ENCODE data around the gene ARHGDIB.

Gene ARHGDIB

DNA sequence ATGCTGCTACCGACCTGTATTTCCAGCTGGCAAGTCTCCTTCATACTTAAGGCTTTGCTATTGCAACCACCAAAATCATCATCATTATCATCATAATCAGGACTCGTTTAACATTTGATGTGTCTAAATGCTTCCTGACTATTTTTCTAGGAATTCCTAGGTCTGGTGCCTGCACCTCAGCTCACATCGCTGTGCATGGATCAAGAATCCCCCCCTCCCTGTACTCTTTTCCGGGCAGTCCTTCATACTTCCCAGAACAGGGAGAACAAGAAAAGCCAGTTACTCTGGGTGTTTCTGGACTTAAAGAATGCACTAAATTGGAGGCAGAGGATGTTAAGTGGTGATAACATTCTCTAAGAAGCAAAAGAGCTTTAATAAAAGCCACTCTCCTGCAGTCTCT, 32.5 kb downstream of the ARHGDIB start:
- TF ChIP-seq, protein P1, sequence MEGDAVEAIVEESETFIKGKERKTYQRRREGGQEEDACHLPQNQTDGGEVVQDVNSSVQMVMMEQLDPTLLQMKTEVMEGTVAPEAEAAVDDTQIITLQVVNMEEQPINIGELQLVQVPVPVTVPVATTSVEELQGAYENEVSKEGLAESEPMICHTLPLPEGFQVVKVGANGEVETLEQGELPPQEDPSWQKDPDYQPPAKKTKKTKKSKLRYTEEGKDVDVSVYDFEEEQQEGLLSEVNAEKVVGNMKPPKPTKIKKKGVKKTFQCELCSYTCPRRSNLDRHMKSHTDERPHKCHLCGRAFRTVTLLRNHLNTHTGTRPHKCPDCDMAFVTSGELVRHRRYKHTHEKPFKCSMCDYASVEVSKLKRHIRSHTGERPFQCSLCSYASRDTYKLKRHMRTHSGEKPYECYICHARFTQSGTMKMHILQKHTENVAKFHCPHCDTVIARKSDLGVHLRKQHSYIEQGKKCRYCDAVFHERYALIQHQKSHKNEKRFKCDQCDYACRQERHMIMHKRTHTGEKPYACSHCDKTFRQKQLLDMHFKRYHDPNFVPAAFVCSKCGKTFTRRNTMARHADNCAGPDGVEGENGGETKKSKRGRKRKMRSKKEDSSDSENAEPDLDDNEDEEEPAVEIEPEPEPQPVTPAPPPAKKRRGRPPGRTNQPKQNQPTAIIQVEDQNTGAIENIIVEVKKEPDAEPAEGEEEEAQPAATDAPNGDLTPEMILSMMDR (IDR thresholded peaks at IDR 0.05; ENCODE audit: control extremely low read depth, extremely low read depth, low read depth, missing control alignments) = no peak
- DNase-seq (ENCODE audit: extremely low spot score) = no peak
- POLR2A ChIA-PET = no interaction called here
- CTCF ChIA-PET = interaction anchor here (1.6 to 1.7 kb wide), 2 partner anchors 9 to 11 kb away, joined by 5 read pairs; no protein-coding TSS in a partner anchor

DNA sequence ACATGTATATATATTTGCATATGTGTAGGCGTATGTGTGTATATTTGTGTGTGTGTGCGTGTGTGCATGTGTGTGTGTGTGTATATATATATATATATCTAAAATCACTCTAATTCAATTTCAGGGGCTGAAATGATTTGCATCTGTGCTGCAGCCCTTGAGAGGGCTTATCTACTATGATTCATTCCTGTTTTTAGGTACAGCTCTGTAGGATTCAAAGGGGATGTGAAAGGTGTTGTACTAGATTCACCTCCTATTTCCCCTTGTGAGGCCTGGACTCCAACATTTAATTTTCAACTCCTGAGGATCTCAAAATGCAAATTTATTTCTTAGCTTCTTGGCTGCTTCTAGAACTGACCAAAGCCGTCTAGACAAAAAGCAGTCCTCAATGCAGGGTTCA, 34.1 kb downstream of the ARHGDIB start:
- ChIA-PET POLR2A (no interaction called here), CTCF (interaction anchor here (1.2 to 1.8 kb wide), 3 partner anchors 9 to 13 kb away, joined by 3 to 7 read pairs (median 3); partner anchors contain the start of gene ERP27)
- DNase-seq (ENCODE audit: extremely low spot score) = no peak
- TF ChIP-seq, protein P1 (IDR thresholded peaks at IDR 0.05; ENCODE audit: control extremely low read depth, extremely low read depth, low read depth, missing control alignments) = no peak

DNA sequence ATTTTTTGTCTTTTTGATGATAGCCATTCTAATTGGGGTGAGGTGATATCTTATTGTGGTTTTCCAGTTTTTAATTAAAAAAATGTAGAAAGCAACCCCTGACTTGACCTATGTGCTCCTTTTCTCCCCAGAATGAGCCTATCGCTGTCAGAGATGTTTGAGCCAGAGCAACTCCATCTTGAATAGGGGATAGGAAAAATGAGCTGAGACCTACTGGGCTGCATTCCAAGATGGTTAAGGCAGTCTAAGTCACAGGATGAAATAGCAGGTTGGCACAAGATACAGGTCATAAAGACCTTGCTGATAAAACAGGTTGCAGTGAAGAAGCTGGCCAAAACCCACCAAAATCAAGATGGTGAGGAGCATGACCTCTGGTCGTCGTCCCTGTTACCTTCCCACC, 36.9 kb downstream of the ARHGDIB start:
- CTCF ChIA-PET = no interaction called here

DNA sequence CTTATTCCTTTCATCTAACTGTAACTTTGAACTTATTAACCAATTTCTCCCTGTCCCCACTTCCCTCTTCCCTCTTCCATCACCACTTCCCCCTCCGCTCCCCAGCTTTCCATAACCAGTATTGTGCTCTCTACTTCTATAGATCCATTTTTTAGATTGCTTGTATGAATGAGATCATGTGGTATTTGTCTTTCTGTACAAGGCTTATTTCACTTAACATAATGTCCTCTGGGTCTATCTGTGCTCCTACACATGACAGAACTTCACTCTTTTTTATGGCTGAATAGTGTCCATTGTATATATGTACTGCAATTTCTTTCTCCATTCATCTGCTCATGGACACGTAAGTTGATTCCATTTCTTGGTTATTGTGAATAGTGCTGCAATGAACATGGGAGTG, 37.5 kb downstream of the ARHGDIB start:
- no peak for DNase-seq (ENCODE audit: extremely low spot score)
- TF ChIP-seq, protein P1 (IDR thresholded peaks at IDR 0.05; ENCODE audit: control extremely low read depth, extremely low read depth, low read depth, missing control alignments) = no peak
- ChIA-PET POLR2A (no interaction called here), CTCF (no interaction called here)

More for the DNA sequence above, 36.9 kb downstream of the ARHGDIB start:
- no peak for DNase-seq (ENCODE audit: extremely low spot score)
- TF ChIP-seq, protein P1 (IDR thresholded peaks at IDR 0.05; ENCODE audit: control extremely low read depth, extremely low read depth, low read depth, missing control alignments) = no peak
- POLR2A ChIA-PET = no interaction called here

DNA sequence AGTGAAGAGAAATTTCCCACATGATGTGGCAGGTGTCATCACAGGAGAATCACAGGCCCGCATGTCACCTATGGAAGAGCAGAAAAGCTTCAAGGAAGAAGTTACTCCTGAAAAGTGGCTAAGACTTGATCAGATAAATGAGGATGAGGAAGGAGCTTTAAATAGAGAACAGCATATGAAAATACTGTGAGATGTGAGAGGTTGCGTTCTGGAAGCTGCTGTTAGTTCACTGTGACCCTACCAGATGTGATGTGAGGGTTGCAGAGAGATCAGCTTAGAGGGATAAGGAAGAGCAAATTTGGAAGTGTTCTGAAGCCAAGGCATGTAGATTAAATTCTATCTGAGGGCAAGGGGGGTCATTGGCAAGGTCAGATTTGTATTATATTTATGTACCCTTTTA, 40.2 kb downstream of the ARHGDIB start:
- ChIA-PET CTCF (interaction anchor here (0.7 to 1.9 kb wide), 5 partner anchors 10 to 300 kb away, joined by 3 to 5 read pairs (median 4); partner anchors contain the start of gene RERG), POLR2A (no interaction called here)
- TF ChIP-seq, protein P1 (IDR thresholded peaks at IDR 0.05; ENCODE audit: control extremely low read depth, extremely low read depth, low read depth, missing control alignments) = no peak
- DNase-seq (ENCODE audit: extremely low spot score) = no peak

DNA sequence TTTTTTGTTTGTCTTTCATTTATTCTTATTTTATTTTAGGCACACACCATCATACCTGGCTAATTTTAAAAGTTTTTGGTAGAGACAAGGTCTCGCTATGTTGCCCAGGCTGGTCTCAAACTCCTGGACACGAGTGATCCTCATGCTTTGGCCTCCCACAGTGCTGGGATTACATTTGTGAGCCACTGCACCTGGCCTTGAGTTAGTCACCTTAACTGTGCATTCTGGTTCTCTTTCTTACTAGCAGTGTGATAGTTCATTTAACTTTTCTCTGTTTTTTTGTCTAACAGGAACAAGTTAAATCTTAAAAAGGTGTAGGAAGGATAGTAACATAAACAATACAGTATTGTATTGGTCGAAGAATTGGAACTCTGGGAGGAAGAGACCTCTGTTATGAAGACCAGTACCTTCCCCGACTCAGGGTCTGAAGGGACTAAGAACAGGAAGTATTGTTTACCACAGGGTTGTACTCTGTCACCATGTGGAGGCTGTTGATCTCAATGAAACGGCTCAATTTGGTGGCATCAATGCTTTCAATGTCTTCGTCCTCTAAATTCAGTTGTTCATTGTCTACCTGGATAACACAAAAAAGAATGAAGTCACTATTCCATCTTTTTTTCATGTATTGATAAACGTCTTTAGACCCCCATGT, 40.8 kb downstream of the ARHGDIB start:
- ChIA-PET CTCF (interaction anchor here (0.7 to 2.4 kb wide), 8 partner anchors 9 to 301 kb away, joined by 3 to 7 read pairs (median 4); partner anchors contain the start of genes ERP27 and RERG), POLR2A (no interaction called here)
- DNase-seq (ENCODE audit: extremely low spot score) = no peak
- TF ChIP-seq, protein P1 (IDR thresholded peaks at IDR 0.05; ENCODE audit: control extremely low read depth, extremely low read depth, low read depth, missing control alignments) = no peak

All from GM10248 (cell line).